T-helper 1 cell (primary cell): ENCODE measurements around the gene C10orf88.

ENCODE experiments used
- DNase-seq, 5 donors: peaks; one replicate each; pipeline ENCODE4 v3.0.0-alpha.2; 2012 to 2020
- total RNA-seq, 4 donors: gene quantifications; one replicate each; lab custom pipeline; 2026; lab: John Stamatoyannopoulos, UW

Gene C10orf88
- total RNA-seq = 4.4 to 9.9 (median 6.4) reads per million in 4 donors

- DNase-seq = peak; percentile 95 to 99 (median 97)
Observed at GRCh38 chr10:122953902-122954730, at the start of gene C10orf88. Gene C10orf88, minus strand, starts transcription at chr10:122954227. Its CDS starts 49 bp downstream, at chr10:122954178.

GRCh38 chr10:123001370-123001769 is 47.3 kb upstream of the C10orf88 start:
- no peak for DNase-seq

- DNase-seq = no peak
Observed at GRCh38 chr10:123000155-123000554, 46.1 kb upstream of the C10orf88 start.

GRCh38 chr10:122999347-122999746 is 45.3 kb upstream of the C10orf88 start:
- no peak for DNase-seq

- no peak for DNase-seq
Observed at GRCh38 chr10:122998934-122999333, 44.9 kb upstream of the C10orf88 start.

- DNase-seq = no peak
Observed at GRCh38 chr10:122998360-122998917, 44.4 kb upstream of the C10orf88 start.

GRCh38 chr10:122997864-122998263 is 43.8 kb upstream of the C10orf88 start:
- DNase-seq = no peak

- DNase-seq = no peak
Observed at GRCh38 chr10:122995936-122996335, 41.9 kb upstream of the C10orf88 start.

- DNase-seq = no peak
Observed at GRCh38 chr10:122993797-122994336, 39.8 kb upstream of the C10orf88 start.

- DNase-seq = no peak
Observed at GRCh38 chr10:122992031-122992585, 38.1 kb upstream of the C10orf88 start.

- DNase-seq = no peak
Observed at GRCh38 chr10:122990278-122990677, 36.3 kb upstream of the C10orf88 start.

- DNase-seq = no peak
Observed at GRCh38 chr10:122988501-122988900, 34.5 kb upstream of the C10orf88 start.

GRCh38 chr10:122986335-122986734 is 32.3 kb upstream of the C10orf88 start:
- DNase-seq = no peak

GRCh38 chr10:122984708-122985107 is 30.7 kb upstream of the C10orf88 start:
- no peak for DNase-seq

- no peak for DNase-seq
Observed at GRCh38 chr10:122983898-122984297, 29.9 kb upstream of the C10orf88 start.

- DNase-seq = peak in 1 of 5 donors; percentile 7
Observed at GRCh38 chr10:122981066-122981464, 27.0 kb upstream of the C10orf88 start.

- DNase-seq = peak; percentile 79 to 93 (median 83)
Observed at GRCh38 chr10:122980209-122981065, 26.4 kb upstream of the C10orf88 start, which contains the start of gene PSTK. Gene PSTK, plus strand, starts transcription at chr10:122980401. Its CDS starts 79 bp downstream, at chr10:122980480.

GRCh38 chr10:122974543-122975064 is 20.6 kb upstream of the C10orf88 start:
- DNase-seq = no peak

GRCh38 chr10:122974023-122974422 is 20.0 kb upstream of the C10orf88 start:
- no peak for DNase-seq

- DNase-seq = no peak
Observed at GRCh38 chr10:122968698-122969097, 14.7 kb upstream of the C10orf88 start.

- DNase-seq = no peak
Observed at GRCh38 chr10:122966879-122967278, 12.9 kb upstream of the C10orf88 start.

GRCh38 chr10:122962405-122962804 is 8.4 kb upstream of the C10orf88 start:
- no peak for DNase-seq
